Upper lobe of left lung (tissue), 4 donors: ENCODE measurements around the gene MYO9A.

Source experiments
- CTCF ChIP-seq, 6 experiments: fragments of 450-650 bp in 4 of 6; fragments of 200-600 bp in 2 of 6; sonication (generic) in 2 of 6; IDR thresholded peaks; one replicate each; pipeline ENCODE4 v1.5.1; 2016 to 2019; ENCODE audit warnings: antibody characterized with exemption in 6 of 6
- EP300 ChIP-seq, 4 donors: sonication (generic); formaldehyde crosslinking; IDR thresholded peaks; one replicate each; pipeline ENCODE4 v1.5.1; 2017; ENCODE audit warnings: antibody characterized with exemption in 4 of 4, control low read depth in 2 of 4
- POLR2A ChIP-seq, 4 donors: fragments of 450-650 bp; IDR thresholded peaks; one replicate each; pipeline ENCODE4 v1.5.1; 2016 to 2017; ENCODE audit warnings: antibody characterized with exemption in 4 of 4, mild to moderate bottlenecking in 2 of 4
- POLR2AphosphoS5 ChIP-seq, 2 donors: sonication (generic); formaldehyde crosslinking; IDR thresholded peaks; one replicate each; pipeline ENCODE4 v1.5.1; 2017; ENCODE audit warnings: antibody characterized with exemption in 2 of 2

DNA sequence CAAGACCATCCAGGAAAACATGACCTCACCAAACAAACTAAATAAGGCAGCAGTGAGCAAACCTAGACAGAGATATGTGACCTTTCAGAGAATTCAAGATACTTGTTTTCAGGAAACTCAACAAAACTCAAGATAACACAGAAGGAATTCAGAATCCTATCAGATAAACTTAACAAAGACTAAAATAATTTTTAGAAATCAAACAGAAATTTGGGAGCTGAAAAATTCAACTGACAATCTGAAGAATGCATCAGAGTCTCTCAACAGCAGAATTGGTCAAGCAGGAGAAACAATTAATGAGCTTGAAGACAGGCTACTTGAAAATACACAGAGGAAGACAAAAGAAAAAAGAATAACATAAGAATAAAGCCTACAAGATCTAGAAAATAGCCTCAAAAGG lies 55.6 kb downstream of the MYO9A start:
- TF ChIP-seq CTCF (IDR thresholded peaks at IDR 0.05): no peak
- no peak for TF ChIP-seq POLR2A (IDR thresholded peaks at IDR 0.05)
- TF ChIP-seq POLR2AphosphoS5 (IDR thresholded peaks at IDR 0.05): no peak
- TF ChIP-seq EP300 (IDR thresholded peaks at IDR 0.05): no peak
